WTC11 (cell line): ENCODE results near the gene CHID1. TPM values are rescaled to one million over a fixed set of nuclear protein-coding genes. Genes with fewer than 3 reads are reported as not detected.

Experiments
- ARID4B ChIP-seq: sonication (generic); formaldehyde crosslinking; IDR thresholded peaks from 2 replicates; pipeline ENCODE4 v1.8.0; 2023; ENCODE audit warnings: missing genetic modification reagents, mild to moderate bottlenecking, borderline replicate concordance
- ATF2 ChIP-seq: sonication (generic); formaldehyde crosslinking; IDR thresholded peaks from 2 replicates; pipeline ENCODE4 v1.8.1; 2022; ENCODE audit warnings: low read depth, missing genetic modification reagents, borderline replicate concordance
- CBFB ChIP-seq: sonication (generic); formaldehyde crosslinking; IDR thresholded peaks from 2 replicates; pipeline ENCODE4 v1.8.1; 2022; ENCODE audit warnings: mild to moderate bottlenecking, low read depth, missing genetic modification reagents
- CREB1 ChIP-seq: sonication (generic); formaldehyde crosslinking; IDR thresholded peaks from 2 replicates; pipeline ENCODE4 v1.8.0; 2023; ENCODE audit warnings: mild to moderate bottlenecking, missing genetic modification reagents
- CTCF ChIP-seq: fragments of 200-600 bp; IDR thresholded peaks from 2 replicates; pipeline ENCODE4 v1.8.0; 2022; ENCODE audit warnings: antibody characterized with exemption
- E2F1 ChIP-seq: sonication (generic); formaldehyde crosslinking; IDR thresholded peaks from 2 replicates; pipeline ENCODE4 v1.8.0; 2022; ENCODE audit warnings: mild to moderate bottlenecking, missing genetic modification reagents
- E2F4 ChIP-seq: sonication (generic); formaldehyde crosslinking; IDR thresholded peaks from 2 replicates; pipeline ENCODE4 v1.8.1; 2022; ENCODE audit warnings: low read depth, mild to moderate bottlenecking, moderate library complexity, missing genetic modification reagents, borderline replicate concordance
- ETV6 ChIP-seq: sonication (generic); formaldehyde crosslinking; IDR thresholded peaks from 2 replicates; pipeline ENCODE4 v1.8.1; 2022; ENCODE audit warnings: mild to moderate bottlenecking, missing genetic modification reagents
- FOXP1 ChIP-seq: sonication (generic); formaldehyde crosslinking; IDR thresholded peaks from 2 replicates; pipeline ENCODE4 v1.8.0; 2022; ENCODE audit warnings: missing genetic modification reagents, mild to moderate bottlenecking, moderate library complexity, borderline replicate concordance
- GABPB1 ChIP-seq: sonication (generic); formaldehyde crosslinking; IDR thresholded peaks from 2 replicates; pipeline ENCODE4 v1.8.1; 2023; ENCODE audit warnings: mild to moderate bottlenecking, missing genetic modification reagents
- GRHL2 ChIP-seq: fragments of 250-450 bp; sonication (Bioruptor Pico); IDR thresholded peaks from 2 replicates; pipeline ENCODE4 v1.8.0; 2022; ENCODE audit warnings: mild to moderate bottlenecking, moderate library complexity; ENCODE audit not compliant: insufficient replicate concordance, severe bottlenecking
- IRF1 ChIP-seq: sonication (generic); formaldehyde crosslinking; IDR thresholded peaks from 2 replicates; pipeline ENCODE4 v1.8.0; 2023; ENCODE audit warnings: missing genetic modification reagents
- IRF2 ChIP-seq: sonication (generic); formaldehyde crosslinking; IDR thresholded peaks from 2 replicates; pipeline ENCODE4 v1.8.0; 2022; ENCODE audit warnings: low read depth, missing genetic modification reagents, borderline replicate concordance
- JUN ChIP-seq: sonication (generic); formaldehyde crosslinking; IDR thresholded peaks from 2 replicates; pipeline ENCODE4 v1.8.0; 2023; ENCODE audit warnings: mild to moderate bottlenecking, missing genetic modification reagents
- KAT7 ChIP-seq: sonication (generic); formaldehyde crosslinking; IDR thresholded peaks from 2 replicates; pipeline ENCODE4 v1.8.1; 2023; ENCODE audit warnings: missing genetic modification reagents, mild to moderate bottlenecking, borderline replicate concordance
- MXD4 ChIP-seq: fragments of 250-450 bp; sonication (Bioruptor Pico); IDR thresholded peaks from 2 replicates; pipeline ENCODE4 v1.8.0; 2021; ENCODE audit warnings: mild to moderate bottlenecking, moderate library complexity, borderline replicate concordance
- MYBL2 ChIP-seq: sonication (generic); formaldehyde crosslinking; IDR thresholded peaks from 2 replicates; pipeline ENCODE4 v1.8.1; 2023; ENCODE audit warnings: mild to moderate bottlenecking, moderate library complexity, missing genetic modification reagents
- NFE2L1 ChIP-seq: sonication (generic); formaldehyde crosslinking; IDR thresholded peaks from 2 replicates; pipeline ENCODE4 v1.8.1; 2023; ENCODE audit warnings: missing genetic modification reagents
- NR1H2 ChIP-seq: sonication (generic); formaldehyde crosslinking; IDR thresholded peaks from 2 replicates; pipeline ENCODE4 v1.9.0; 2021; ENCODE audit warnings: mild to moderate bottlenecking, moderate library complexity, missing genetic modification reagents
- PRRX2 ChIP-seq: fragments of 250-450 bp; sonication (Bioruptor Pico); IDR thresholded peaks from 2 replicates; pipeline ENCODE4 v1.8.0; 2021; ENCODE audit warnings: mild to moderate bottlenecking
- SOX15 ChIP-seq: fragments of 250-450 bp; sonication (Bioruptor Pico); IDR thresholded peaks from 2 replicates; pipeline ENCODE4 v1.9.0; 2021; ENCODE audit warnings: mild to moderate bottlenecking
- STAT6 ChIP-seq: sonication (generic); formaldehyde crosslinking; conservative IDR thresholded peaks from 2 replicates; pipeline ENCODE4 v1.8.1; 2023; ENCODE audit warnings: mild to moderate bottlenecking, low read depth, missing genetic modification reagents, moderate library complexity
- TEAD4 ChIP-seq: sonication (generic); formaldehyde crosslinking; IDR thresholded peaks from 2 replicates; pipeline ENCODE4 v1.8.0; 2022; ENCODE audit warnings: mild to moderate bottlenecking, missing genetic modification reagents
- TP53 ChIP-seq: sonication (generic); formaldehyde crosslinking; IDR thresholded peaks from 2 replicates; pipeline ENCODE4 v1.8.1; 2023; ENCODE audit warnings: mild to moderate bottlenecking, missing genetic modification reagents
- ZNF121 ChIP-seq: sonication (generic); formaldehyde crosslinking; IDR thresholded peaks from 2 replicates; pipeline ENCODE4 v1.8.0; 2023; ENCODE audit warnings: missing genetic modification reagents
- ZNF317 ChIP-seq: sonication (generic); formaldehyde crosslinking; IDR thresholded peaks from 2 replicates; pipeline ENCODE4 v1.8.1; 2023; ENCODE audit warnings: low read depth, mild to moderate bottlenecking, moderate library complexity, missing genetic modification reagents, borderline replicate concordance
- total RNA-seq: library from RNA; stranded (reverse); gene quantifications from 3 replicates; pipeline ENCODE4 v1.2.3, GENCODE V29; 2021

CHID1 gene
- total RNA-seq, 1 experiment from 2014 or later: 92.8 TPM

GRCh38 chr11:910589-911030, at the start of gene CHID1 (continued):
- TF ChIP-seq E2F4 (CRISPR knock-in tag) (no peak), CBFB (CRISPR knock-in tag) (no peak; the same call in 1 of the 2 replicates), ETV6 (CRISPR knock-in tag) (peak; percentile 94), ZNF317 (CRISPR knock-in tag) (no peak), TP53 (CRISPR knock-in tag) (no peak; the same call in 1 of the 2 replicates), JUN (CRISPR knock-in tag) (0 out of 2 replicates have a peak, but pooled peaks have one; percentile 12), PRRX2 (CRISPR knock-in tag) (no peak), MXD4 (CRISPR knock-in tag) (no peak), IRF1 (CRISPR knock-in tag) (no peak), GRHL2 (CRISPR knock-in tag) (no peak), NFE2L1 (CRISPR knock-in tag) (no peak), KAT7 (CRISPR knock-in tag) (no peak), GABPB1 (CRISPR knock-in tag) (no peak; the same call in none of the 2 replicates), NR1H2 (CRISPR knock-in tag) (no peak), STAT6 (CRISPR knock-in tag) (no peak), ARID4B (CRISPR knock-in tag) (peak; percentile 43; the same call in 1 of the 2 replicates), ZNF121 (CRISPR knock-in tag) (0 out of 2 replicates have a peak, but pooled peaks have one; percentile 30), TEAD4 (CRISPR knock-in tag) (no peak), ATF2 (CRISPR knock-in tag) (no peak), CREB1 (CRISPR knock-in tag) (no peak), CTCF (no peak), E2F1 (CRISPR knock-in tag) (no peak), SOX15 (CRISPR knock-in tag) (no peak), MYBL2 (CRISPR knock-in tag) (no peak), FOXP1 (CRISPR knock-in tag) (peak; percentile 62; the same call in 1 of the 2 replicates), IRF2 (CRISPR knock-in tag) (no peak)
